ENCODE results near the gene KRTAP10-12. TPM values are rescaled to one million over a fixed set of nuclear protein-coding genes. Genes with fewer than 3 reads are reported as not detected.

Gene KRTAP10-12
- total RNA-seq, 1 experiment from 2014 or later = not detected

DNA sequence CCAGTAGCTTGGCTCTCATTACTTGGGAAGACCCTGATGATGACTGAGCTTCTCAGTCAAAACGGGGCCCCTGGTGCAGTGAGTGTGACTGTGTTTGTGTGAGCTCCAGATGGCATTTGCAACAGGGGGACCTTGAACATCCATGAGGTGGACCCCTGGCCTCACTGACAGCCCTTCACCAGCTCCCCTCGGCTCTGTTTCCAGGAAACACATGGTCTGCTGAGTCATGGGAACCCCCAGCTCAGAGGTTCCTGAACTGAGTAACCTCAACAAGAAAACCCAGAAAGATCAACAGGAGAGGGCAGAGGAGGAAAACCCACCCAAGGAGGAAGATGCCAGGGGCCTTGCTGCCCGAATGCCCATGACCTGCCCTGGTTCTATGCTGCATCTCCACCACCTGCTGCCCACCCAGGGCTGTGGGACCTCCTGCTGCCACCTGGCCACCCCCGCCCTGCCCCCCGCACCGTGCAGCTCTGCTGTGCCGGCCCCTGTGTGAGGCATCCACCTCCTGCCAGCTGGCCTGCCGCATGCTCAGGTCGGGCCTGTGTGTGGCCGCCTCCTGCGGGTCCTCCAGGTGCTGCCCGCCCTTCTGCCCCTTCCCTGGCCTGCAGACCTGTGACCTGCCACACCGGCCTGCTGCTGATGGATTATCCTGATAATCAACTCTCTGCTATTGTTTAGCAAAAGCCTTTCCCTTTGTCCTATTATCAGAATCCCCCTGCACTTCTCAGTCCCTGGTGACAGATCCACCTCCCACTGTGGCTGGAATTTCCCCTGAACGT, 10.8 kb upstream of the KRTAP10-12 start:
- in situ Hi-C loops (cut with HindIII; ENCODE audit: low pct_unique_long_range_greater_than_20kb, low sequenced_read_pairs) = no loop called here

GRCh38 chr21:44686843-44687561, 10.0 kb upstream of the KRTAP10-12 start:
- no peaks in the 10 kb centered on the region for H3K4me1 ChIP-seq (ENCODE audit: control insufficient read depth, insufficient read depth, low read length)
- no TSS peak for BruUV-seq (replicated peaks)

More for the DNA sequence above, 10.8 kb upstream of the KRTAP10-12 start:
- ATAC-seq (no peak), DNase-seq (ENCODE audit: low read depth, low spot score) (no peak)
- Histone ChIP-seq H3K4me1 (ENCODE audit: control insufficient read depth, insufficient read depth, low read length) (no peaks in the 10 kb centered on the region), H3K9me3 (ENCODE audit: control insufficient read depth, insufficient read depth, low read depth, low read length) (no peaks in the 10 kb centered on the region), H3K27ac (ENCODE audit: low read length) (no peak overlapping the region), H3K27me3 (ENCODE audit: control insufficient read depth, insufficient read depth, low read length) (no peaks in the 10 kb centered on the region), H3K4me3 (ENCODE audit: low read depth in 2 of 2, low read length in 2 of 2) (no peak overlapping the region), H3K36me3 (ENCODE audit: control insufficient read depth, insufficient read depth, low read length) (no peaks in the 10 kb centered on the region)
- CTCF ChIA-PET = no interaction called here
- POLR2A ChIA-PET = no interaction called here
- no TSS peak for BruUV-seq (replicated peaks)
- TF ChIP-seq POLR2AphosphoS5 (IDR thresholded peaks at IDR 0.05; ENCODE audit: low read depth, low read length) (no peak), TCF7L2 (IDR thresholded peaks at IDR 0.05; ENCODE audit: low read depth, low read length) (no peak), SIN3A (IDR thresholded peaks at IDR 0.05; ENCODE audit: borderline replicate concordance, insufficient read depth, low read depth, low read length) (no peak)
- TF ChIP-seq, protein P1, sequence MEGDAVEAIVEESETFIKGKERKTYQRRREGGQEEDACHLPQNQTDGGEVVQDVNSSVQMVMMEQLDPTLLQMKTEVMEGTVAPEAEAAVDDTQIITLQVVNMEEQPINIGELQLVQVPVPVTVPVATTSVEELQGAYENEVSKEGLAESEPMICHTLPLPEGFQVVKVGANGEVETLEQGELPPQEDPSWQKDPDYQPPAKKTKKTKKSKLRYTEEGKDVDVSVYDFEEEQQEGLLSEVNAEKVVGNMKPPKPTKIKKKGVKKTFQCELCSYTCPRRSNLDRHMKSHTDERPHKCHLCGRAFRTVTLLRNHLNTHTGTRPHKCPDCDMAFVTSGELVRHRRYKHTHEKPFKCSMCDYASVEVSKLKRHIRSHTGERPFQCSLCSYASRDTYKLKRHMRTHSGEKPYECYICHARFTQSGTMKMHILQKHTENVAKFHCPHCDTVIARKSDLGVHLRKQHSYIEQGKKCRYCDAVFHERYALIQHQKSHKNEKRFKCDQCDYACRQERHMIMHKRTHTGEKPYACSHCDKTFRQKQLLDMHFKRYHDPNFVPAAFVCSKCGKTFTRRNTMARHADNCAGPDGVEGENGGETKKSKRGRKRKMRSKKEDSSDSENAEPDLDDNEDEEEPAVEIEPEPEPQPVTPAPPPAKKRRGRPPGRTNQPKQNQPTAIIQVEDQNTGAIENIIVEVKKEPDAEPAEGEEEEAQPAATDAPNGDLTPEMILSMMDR (IDR thresholded peaks at IDR 0.05) = no peak
- TF ChIP-seq, protein P2, sequence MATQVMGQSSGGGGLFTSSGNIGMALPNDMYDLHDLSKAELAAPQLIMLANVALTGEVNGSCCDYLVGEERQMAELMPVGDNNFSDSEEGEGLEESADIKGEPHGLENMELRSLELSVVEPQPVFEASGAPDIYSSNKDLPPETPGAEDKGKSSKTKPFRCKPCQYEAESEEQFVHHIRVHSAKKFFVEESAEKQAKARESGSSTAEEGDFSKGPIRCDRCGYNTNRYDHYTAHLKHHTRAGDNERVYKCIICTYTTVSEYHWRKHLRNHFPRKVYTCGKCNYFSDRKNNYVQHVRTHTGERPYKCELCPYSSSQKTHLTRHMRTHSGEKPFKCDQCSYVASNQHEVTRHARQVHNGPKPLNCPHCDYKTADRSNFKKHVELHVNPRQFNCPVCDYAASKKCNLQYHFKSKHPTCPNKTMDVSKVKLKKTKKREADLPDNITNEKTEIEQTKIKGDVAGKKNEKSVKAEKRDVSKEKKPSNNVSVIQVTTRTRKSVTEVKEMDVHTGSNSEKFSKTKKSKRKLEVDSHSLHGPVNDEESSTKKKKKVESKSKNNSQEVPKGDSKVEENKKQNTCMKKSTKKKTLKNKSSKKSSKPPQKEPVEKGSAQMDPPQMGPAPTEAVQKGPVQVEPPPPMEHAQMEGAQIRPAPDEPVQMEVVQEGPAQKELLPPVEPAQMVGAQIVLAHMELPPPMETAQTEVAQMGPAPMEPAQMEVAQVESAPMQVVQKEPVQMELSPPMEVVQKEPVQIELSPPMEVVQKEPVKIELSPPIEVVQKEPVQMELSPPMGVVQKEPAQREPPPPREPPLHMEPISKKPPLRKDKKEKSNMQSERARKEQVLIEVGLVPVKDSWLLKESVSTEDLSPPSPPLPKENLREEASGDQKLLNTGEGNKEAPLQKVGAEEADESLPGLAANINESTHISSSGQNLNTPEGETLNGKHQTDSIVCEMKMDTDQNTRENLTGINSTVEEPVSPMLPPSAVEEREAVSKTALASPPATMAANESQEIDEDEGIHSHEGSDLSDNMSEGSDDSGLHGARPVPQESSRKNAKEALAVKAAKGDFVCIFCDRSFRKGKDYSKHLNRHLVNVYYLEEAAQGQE (IDR thresholded peaks at IDR 0.05; ENCODE audit: insufficient read depth in 1 of 2, low read depth in 2 of 2, low read length in 1 of 2) = no peak
- intact Hi-C loops (cut with micrococcal nuclease; ENCODE audit: unreplicated experiment) = no loop called here

More at GRCh38 chr21:44686843-44687561, 10.0 kb upstream of the KRTAP10-12 start:
- H3K27ac ChIP-seq (ENCODE audit: low read length) = no peak overlapping the region
- ChIA-PET POLR2A (no interaction called here), CTCF (no interaction called here)
- intact Hi-C loops (cut with micrococcal nuclease; ENCODE audit: unreplicated experiment) = no loop called here
- ATAC-seq (no peak), DNase-seq (ENCODE audit: low read depth, low spot score) (no peak)
- H3K9me3 ChIP-seq (ENCODE audit: control insufficient read depth, insufficient read depth, low read depth, low read length) = no peaks in the 10 kb centered on the region
- in situ Hi-C loops (cut with HindIII; ENCODE audit: low pct_unique_long_range_greater_than_20kb, low sequenced_read_pairs) = no loop called here
- TF ChIP-seq POLR2AphosphoS5 (IDR thresholded peaks at IDR 0.05; ENCODE audit: low read depth, low read length) (no peak), SIN3A (IDR thresholded peaks at IDR 0.05; ENCODE audit: borderline replicate concordance, insufficient read depth, low read depth, low read length) (no peak), TCF7L2 (IDR thresholded peaks at IDR 0.05; ENCODE audit: low read depth, low read length) (no peak)
- TF ChIP-seq, protein P2 (IDR thresholded peaks at IDR 0.05; ENCODE audit: insufficient read depth in 1 of 2, low read depth in 2 of 2, low read length in 1 of 2) = no peak
- TF ChIP-seq, protein P1 (IDR thresholded peaks at IDR 0.05) = no peak
- no peaks in the 10 kb centered on the region for H3K36me3 ChIP-seq (ENCODE audit: control insufficient read depth, insufficient read depth, low read length)
- H3K4me3 ChIP-seq (ENCODE audit: low read depth in 2 of 2, low read length in 2 of 2) = no peak overlapping the region
- H3K27me3 ChIP-seq (ENCODE audit: control insufficient read depth, insufficient read depth, low read length) = no peaks in the 10 kb centered on the region

Data from Panc1 (cell line).